ENCODE measurements around the gene ZNF667. TPM values are rescaled to one million over a fixed set of nuclear protein-coding genes. Genes with fewer than 3 reads are reported as not detected.

The ZNF667 gene
- total RNA-seq, 1 donor, result 3.1 TPM

GRCh38 chr19:56405062-56405461 is 72.1 kb downstream of the ZNF667 start:
- H3K4me3 ChIP-seq (ENCODE audit: low read depth, low read length), result peak overlapping the region; percentile 82
- no peak for DNase-seq (ENCODE audit: low read depth)
- no peak for TF ChIP-seq CTCF (IDR thresholded peaks at IDR 0.05; ENCODE audit: insufficient read depth, low read length)

GRCh38 chr19:56404705-56405056 is 72.5 kb downstream of the ZNF667 start:
- DNase-seq (ENCODE audit: low read depth), result no peak
- peak overlapping the region; percentile 82 for H3K4me3 ChIP-seq (ENCODE audit: low read depth, low read length)
- no peak for TF ChIP-seq CTCF (IDR thresholded peaks at IDR 0.05; ENCODE audit: insufficient read depth, low read length)

GRCh38 chr19:56403764-56404704 is 73.1 kb downstream of the ZNF667 start, which contains the start of gene ZNF583:
Gene ZNF583, plus strand, starts transcription at chr19:56404332. Its CDS starts 2,783 bp downstream, at chr19:56407115.
- no peak for TF ChIP-seq CTCF (IDR thresholded peaks at IDR 0.05; ENCODE audit: insufficient read depth, low read length)
- H3K4me3 ChIP-seq (ENCODE audit: low read depth, low read length), result peak within 1 kb of the TSS; percentile 82
- peak; percentile 98 for DNase-seq (ENCODE audit: low read depth)

- no peak for TF ChIP-seq CTCF (IDR thresholded peaks at IDR 0.05; ENCODE audit: insufficient read depth, low read length)
- DNase-seq (ENCODE audit: low read depth), result no peak
Observed at GRCh38 chr19:56403261-56403660, 73.9 kb downstream of the ZNF667 start.

GRCh38 chr19:56400485-56400884 is 76.7 kb downstream of the ZNF667 start:
- TF ChIP-seq CTCF (IDR thresholded peaks at IDR 0.05; ENCODE audit: insufficient read depth, low read length), result no peak
- H3K4me3 ChIP-seq (ENCODE audit: low read depth, low read length), result no peak overlapping the region
- DNase-seq (ENCODE audit: low read depth), result no peak

More at GRCh38 chr19:56403261-56403660, 73.9 kb downstream of the ZNF667 start:
- H3K4me3 ChIP-seq (ENCODE audit: low read depth, low read length), result peak overlapping the region; percentile 82

GRCh38 chr19:56398809-56399208 is 78.3 kb downstream of the ZNF667 start:
- no peak for DNase-seq (ENCODE audit: low read depth)
- H3K4me3 ChIP-seq (ENCODE audit: low read depth, low read length), result no peak overlapping the region
- no peak for TF ChIP-seq CTCF (IDR thresholded peaks at IDR 0.05; ENCODE audit: insufficient read depth, low read length)

All from fibroblast of the aortic adventitia (primary cell).